Esophagus muscularis mucosa (tissue), 4 donors: Measurements from ENCODE around the gene FOXO3B. TPM values are rescaled to one million over a fixed set of nuclear protein-coding genes. Genes with fewer than 3 reads are reported as not detected.
A peak's percentile ranks its signal among the peaks of the same experiment; 100 is the strongest.
"Not testable (repeated sequence)": the region's sequence is repeated elsewhere in the genome, so short reads cannot be mapped to it uniquely, and the experiment has no call there.

ENCODE experiments used
- DNase-seq: peaks from one replicate; pipeline ENCODE4 v3.0.0-alpha.2; 2017; ENCODE audit errors: extremely low spot score
- H3K27ac ChIP-seq, 4 donors: fragments of 200-600 bp; sonication (generic); replicated peaks in 1 of 4; 1 replicate in 3 of 4; 2 replicates in 1 of 4; pipeline ENCODE4 v1.5.1; 2016 to 2019; ENCODE audit warnings: mild to moderate bottlenecking in 1 of 4
- H3K27me3 ChIP-seq, 4 donors: fragments of 200-600 bp; sonication (generic); one replicate each; pipeline versions ENCODE4 v1.5.1 to v1.6.0; 2016 to 2019
- H3K36me3 ChIP-seq, 4 donors: fragments of 200-600 bp; sonication (generic); one replicate each; pipeline ENCODE4 v1.5.1; 2016 to 2019
- H3K4me1 ChIP-seq, 4 donors: fragments of 200-600 bp; sonication (generic); one replicate each; pipeline ENCODE4 v1.5.1; 2016 to 2019
- H3K4me3 ChIP-seq, 4 donors: fragments of 200-600 bp; sonication (generic); 1 replicate in 2 of 4; 2 replicates in 2 of 4; pipeline ENCODE4 v1.5.1; 2016 to 2019; ENCODE audit warnings: mild to moderate bottlenecking in 4 of 4, moderate library complexity in 1 of 4
- H3K9me3 ChIP-seq, 4 donors: fragments of 200-600 bp; sonication (generic); 1 replicate in 3 of 4; 2 replicates in 1 of 4; pipeline ENCODE4 v1.5.1; 2016 to 2019
- WGBS: methylation state at CpG from one replicate; pipeline ENCODE4 v1.1.5; 2018; 5-methylcytosine and 5-hydroxymethylcytosine counted together
- intact Hi-C: fragments of 100-400 bp; cut with DNase I; formaldehyde crosslinking; loops from one replicate; pipeline ENCODE4 v1.15.1; 2023
- small RNA-seq, 3 donors: library from RNA; depleted of rRNA; stranded (forward); fragments of <200 nt; gene quantifications; one replicate each; pipeline ENCODE3, GENCODE V24; 2016
- total RNA-seq, 4 donors: library from RNA; depleted of rRNA; stranded (reverse); fragments of >200 nt; gene quantifications; one replicate each; pipeline versions ENCODE4 v1.1.0 to v1.2.1, GENCODE V29; 2016

The FOXO3B gene
- total RNA-seq, 4 donors from 2014 or later: 5.4 to 8.4 (median 7.9) TPM

GRCh38 chr17:18638357-18638756, 43.8 kb downstream of the FOXO3B start:
- DNase-seq, intact Hi-C loops, H3K4me1 ChIP-seq, H3K27ac ChIP-seq, H3K9me3 ChIP-seq, H3K36me3 ChIP-seq, H3K4me3 ChIP-seq: not testable (repeated sequence)
- peaks cover 0 to 29% (median 4%) of the 10 kb centered on the region in 4 donors for H3K27me3 ChIP-seq
- 96% methylated on average over 5 of the region's 13 CpGs for whole genome bisulfite sequencing

- H3K36me3 ChIP-seq, H3K9me3 ChIP-seq, H3K4me1 ChIP-seq, H3K4me3 ChIP-seq, DNase-seq, intact Hi-C loops, H3K27ac ChIP-seq: not testable (repeated sequence)
- 86% methylated on average over 7 of the region's 7 CpGs for WGBS
- H3K27me3 ChIP-seq: peaks cover 0 to 45% (median 4%) of the 10 kb centered on the region in 4 donors
These were observed 45.9 kb downstream of the FOXO3B start for GRCh38 chr17:18636237-18636636.

- H3K4me1 ChIP-seq, H3K4me3 ChIP-seq, H3K9me3 ChIP-seq, intact Hi-C loops, H3K36me3 ChIP-seq, H3K27ac ChIP-seq, DNase-seq: not testable (repeated sequence)
- WGBS: 100% methylated on average over 3 of the region's 7 CpGs
- H3K27me3 ChIP-seq: peaks cover 0 to 45% (median 4%) of the 10 kb centered on the region in 4 donors
These were observed 46.3 kb downstream of the FOXO3B start for GRCh38 chr17:18635773-18636172.

GRCh38 chr17:18634550-18635263, 47.4 kb downstream of the FOXO3B start:
- H3K4me1 ChIP-seq, H3K36me3 ChIP-seq, H3K9me3 ChIP-seq, intact Hi-C loops, DNase-seq, H3K27ac ChIP-seq: not testable (repeated sequence)
- H3K4me3 ChIP-seq: peak overlapping the region; percentile 25 to 43 (median 28)
- H3K27me3 ChIP-seq: peaks cover 0 to 45% (median 4%) of the 10 kb centered on the region in 4 donors
- 28% methylated on average over 45 of the region's 56 CpGs for WGBS

Small RNAs within 50 kb of the gene (small RNA-seq; reads per million reads assigned to genes)
- gene AC026271.2 (0 reads per million in 3 donors), gene AC026271.4 (0 reads per million in 3 donors)

Other genes starting within 250 kb of the FOXO3B start
- gene LGALS9C, start 205.5 kb downstream of the FOXO3B start, total RNA-seq: under 1 TPM in 2 of 4 donors, not detected in 2; 0.23 to 0.42 TPM
- not detected for gene TBC1D28, start 37.9 kb downstream of the FOXO3B start, total RNA-seq
- under 1 TPM in 1 of 4 donors, not detected in 3; 0.42 TPM for gene FBXW10, start 61.7 kb upstream of the FOXO3B start, total RNA-seq
- 10 to 100 TPM; 23.3 to 31.3 (median 27.2) TPM for gene TVP23B, start 98.9 kb upstream of the FOXO3B start, total RNA-seq
- 10 to 100 TPM; 19.2 to 29.1 (median 22.3) TPM for gene PRPSAP2, start 175.8 kb upstream of the FOXO3B start, total RNA-seq